Measurements from ENCODE around the gene ATP6V1C2.
"Not testable (repeated sequence)": the region's sequence is repeated elsewhere in the genome, so short reads cannot be mapped to it uniquely, and the experiment has no call there.

ATP6V1C2 gene

GRCh38 chr2:10786240-10786982 is 65.0 kb downstream of the ATP6V1C2 start:
- no peak for DNase-seq (ENCODE audit: low read depth, low spot score)

DNA sequence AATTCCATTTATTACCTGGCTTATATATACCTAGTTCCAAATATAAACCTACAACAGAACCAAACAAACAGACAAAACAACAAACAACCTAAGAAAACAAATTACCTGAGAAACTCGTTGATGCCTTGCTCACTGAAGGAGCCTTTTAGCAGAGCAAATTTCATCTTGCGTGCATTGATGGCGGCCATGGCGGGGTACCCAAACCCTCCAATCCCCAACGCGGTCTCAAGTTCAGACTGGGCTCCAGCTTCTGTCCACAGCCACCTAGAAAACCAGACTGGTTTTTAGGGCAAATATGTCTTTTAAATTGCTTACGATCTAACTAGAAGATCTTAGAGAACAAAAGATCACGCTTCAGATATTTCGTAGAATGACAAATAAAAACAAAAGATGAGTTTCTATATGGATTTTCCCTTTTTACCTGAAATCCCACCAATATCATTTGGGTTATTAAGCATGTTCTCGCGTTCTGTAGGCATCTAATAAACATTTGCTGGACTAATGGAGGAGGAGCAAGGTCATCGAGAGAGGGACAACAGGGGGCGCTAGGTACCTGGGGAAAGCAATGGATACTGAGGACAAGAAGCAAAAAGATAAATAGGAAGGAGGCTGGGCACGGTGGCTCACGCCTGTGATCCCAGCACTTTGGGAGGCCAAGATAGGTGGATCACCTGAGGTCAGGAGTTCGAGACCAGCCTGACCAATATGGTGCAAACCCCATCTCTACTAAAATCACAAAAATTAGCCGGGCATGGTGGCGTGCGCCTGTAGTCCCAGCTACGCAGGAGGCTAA is 65.9 kb downstream of the ATP6V1C2 start:
- no peak for DNase-seq (ENCODE audit: low read depth, low spot score)

- DNase-seq (ENCODE audit: low read depth, low spot score), result no peak
These were observed 67.4 kb downstream of the ATP6V1C2 start for GRCh38 chr2:10788855-10789254.

- no peak for DNase-seq (ENCODE audit: low read depth, low spot score)
These were observed 69.0 kb downstream of the ATP6V1C2 start for GRCh38 chr2:10790228-10790973.

DNA sequence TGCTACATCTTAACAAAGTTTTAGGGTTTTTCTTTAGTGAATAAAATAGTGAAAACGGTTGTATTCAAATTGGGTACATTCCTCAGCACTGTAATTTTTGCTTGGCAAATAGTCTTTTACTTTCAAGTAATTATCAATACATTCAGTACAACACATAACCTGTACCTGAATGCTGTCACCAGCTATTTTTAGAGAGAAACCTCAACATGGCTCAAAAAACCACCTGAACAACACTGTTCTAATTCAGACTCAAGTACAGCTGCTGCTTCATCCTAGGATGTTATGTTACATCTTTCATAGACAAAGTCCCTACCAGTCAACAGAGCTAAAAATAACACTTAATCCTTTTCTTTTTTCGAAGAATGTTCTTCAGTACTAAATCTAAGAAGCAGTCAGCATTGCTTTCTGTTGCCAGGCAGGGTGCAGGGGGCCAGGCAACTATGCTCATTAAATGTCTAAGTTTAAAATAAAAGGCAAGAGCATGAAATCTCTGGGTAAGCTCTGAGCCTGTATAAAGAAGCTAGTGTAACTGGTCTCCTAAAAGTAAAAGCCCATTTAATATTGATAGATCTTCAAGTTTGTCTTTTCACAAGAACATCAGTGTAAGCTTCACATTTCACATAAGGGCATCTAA is 70.7 kb downstream of the ATP6V1C2 start:
- no peak for DNase-seq (ENCODE audit: low read depth, low spot score)

DNA sequence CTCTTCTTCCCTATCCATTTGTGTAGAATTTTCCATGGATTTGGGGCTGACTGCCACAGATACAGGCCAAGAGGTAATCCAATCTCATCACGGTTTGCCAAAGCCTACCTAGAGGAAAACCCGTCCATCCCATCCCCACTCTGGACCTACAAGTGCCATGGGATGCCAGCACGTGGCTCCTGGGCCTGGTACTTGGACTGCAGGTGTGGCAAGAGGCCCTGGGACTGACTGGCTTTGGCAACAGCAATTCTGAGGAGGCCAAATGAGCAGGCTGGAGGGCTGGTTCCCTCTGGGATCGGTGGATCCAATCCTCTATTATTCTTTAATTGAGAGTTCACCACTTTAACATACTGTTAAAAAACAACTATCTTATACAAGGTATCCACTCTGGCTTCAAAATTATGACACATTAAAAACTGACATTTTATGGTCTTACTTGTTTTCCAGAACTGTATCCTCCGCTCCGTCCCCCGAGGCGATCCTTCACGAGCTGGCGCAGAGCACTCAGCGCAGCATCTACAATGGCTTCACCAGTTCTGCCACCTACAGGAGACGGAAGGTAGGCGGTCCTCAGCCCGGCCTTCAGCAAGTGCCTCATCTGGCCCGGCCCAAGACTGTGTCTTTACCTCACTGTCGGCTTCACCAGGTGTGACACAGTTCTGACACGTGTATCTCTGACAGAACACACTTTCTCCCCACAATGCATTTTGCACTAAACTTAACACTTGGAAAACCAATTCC is 71.4 kb downstream of the ATP6V1C2 start:
- no peak for DNase-seq (ENCODE audit: low read depth, low spot score)

DNA sequence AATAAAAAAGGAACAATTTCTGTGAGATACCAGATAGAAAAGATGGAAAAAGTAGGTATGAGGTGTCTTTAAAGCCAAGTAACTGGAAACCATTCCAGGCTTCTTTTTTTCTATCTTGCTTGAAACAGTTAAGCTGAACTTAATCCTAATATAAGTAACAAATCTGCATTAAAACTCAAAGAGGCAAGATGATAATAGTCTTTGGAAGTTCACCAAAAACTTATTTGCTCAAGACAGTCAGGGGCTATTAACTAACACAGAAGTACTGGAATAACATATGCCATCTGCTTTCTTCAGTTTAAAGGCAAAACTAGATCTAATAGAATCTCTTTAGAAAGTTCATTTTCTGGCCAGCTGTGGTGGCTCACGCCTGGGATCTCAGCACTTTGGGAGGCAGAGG is 72.4 kb downstream of the ATP6V1C2 start:
- no peak for DNase-seq (ENCODE audit: low read depth, low spot score)

DNA sequence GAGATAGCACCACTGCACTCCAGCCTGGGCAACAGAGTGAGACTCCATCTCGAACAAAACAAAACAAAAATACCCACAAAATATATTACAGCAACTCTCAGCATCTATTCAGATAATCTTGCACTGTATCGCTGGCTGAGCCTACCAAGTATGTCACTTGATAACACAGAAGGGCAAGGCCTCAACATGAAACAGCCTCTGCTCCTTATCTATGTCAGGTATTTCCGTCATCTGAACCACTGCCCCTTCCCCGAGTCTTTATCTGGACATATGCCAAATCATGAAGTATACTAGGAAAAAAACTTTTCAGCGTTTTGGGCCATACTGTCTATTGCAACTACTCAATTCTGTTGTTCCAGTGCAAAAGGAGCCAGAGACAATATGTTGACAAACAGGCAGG is 73.4 kb downstream of the ATP6V1C2 start:
- DNase-seq (ENCODE audit: low read depth, low spot score), result no peak

GRCh38 chr2:10795508-10796046 is 74.1 kb downstream of the ATP6V1C2 start:
- no peak for DNase-seq (ENCODE audit: low read depth, low spot score)

DNA sequence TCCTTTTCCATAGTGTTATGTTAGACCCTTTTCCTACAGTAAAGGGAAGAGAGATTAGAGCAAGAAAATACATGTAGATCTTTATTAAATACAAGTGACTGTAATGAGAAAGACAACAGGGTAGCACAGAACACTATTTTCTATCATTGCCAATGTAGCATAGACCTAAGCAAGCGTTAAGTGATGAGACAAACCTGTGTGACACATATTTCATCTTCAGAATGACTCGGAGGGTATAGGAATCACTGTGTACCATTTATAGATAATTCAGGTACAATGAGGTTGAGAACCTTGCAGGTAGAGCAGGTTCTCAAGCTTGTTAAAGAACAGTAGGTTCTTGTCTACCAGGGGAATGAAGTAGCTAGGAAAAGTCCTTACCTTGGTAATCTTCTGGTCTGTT is 75.3 kb downstream of the ATP6V1C2 start:
- DNase-seq (ENCODE audit: low read depth, low spot score), result no peak

DNA sequence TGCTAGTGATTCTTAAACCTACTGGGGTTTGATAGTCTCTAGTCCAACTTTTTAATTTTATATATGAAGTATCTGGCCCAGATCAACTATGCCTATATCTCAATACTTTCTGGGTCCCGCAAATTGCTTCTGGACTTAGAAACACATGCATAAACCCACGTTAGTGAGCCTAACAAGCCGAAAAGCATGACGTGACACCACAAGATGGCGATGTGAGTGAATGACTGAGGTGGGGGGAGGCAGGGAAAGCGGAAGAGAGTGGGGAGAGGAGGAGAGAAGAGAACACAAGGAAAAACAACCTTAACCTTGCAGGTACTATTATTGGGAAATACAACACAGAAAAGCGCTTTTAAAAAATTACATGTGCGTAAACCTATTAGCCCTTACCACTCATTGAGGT is 77.4 kb downstream of the ATP6V1C2 start:
- DNase-seq (ENCODE audit: low read depth, low spot score), result no peak

GRCh38 chr2:10800163-10800562 is 78.7 kb downstream of the ATP6V1C2 start:
- no peak for DNase-seq (ENCODE audit: low read depth, low spot score)

- no peak for DNase-seq (ENCODE audit: low read depth, low spot score)
These were observed 81.2 kb downstream of the ATP6V1C2 start for GRCh38 chr2:10802657-10803056.

DNA sequence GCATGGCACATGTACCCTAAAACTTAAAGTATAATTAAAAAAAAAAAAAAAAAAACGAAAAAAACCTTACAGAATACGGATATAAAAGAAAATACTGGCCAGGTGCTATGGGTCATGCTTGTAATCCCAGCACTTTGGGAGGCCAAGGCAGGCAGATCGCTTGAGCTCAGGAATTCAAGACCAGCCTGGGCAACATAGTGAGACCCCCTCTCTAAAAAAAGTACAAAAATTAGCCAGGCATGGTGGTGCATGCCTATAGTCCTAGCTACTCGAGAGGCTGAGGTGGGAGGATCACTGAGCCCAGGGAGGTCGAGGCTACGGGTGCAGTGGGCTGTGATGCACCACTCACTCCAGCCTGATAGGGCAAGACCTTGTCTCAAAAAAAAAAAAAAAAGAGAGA is 84.6 kb downstream of the ATP6V1C2 start:
- DNase-seq (ENCODE audit: low read depth, low spot score), result not testable (repeated sequence)

DNA sequence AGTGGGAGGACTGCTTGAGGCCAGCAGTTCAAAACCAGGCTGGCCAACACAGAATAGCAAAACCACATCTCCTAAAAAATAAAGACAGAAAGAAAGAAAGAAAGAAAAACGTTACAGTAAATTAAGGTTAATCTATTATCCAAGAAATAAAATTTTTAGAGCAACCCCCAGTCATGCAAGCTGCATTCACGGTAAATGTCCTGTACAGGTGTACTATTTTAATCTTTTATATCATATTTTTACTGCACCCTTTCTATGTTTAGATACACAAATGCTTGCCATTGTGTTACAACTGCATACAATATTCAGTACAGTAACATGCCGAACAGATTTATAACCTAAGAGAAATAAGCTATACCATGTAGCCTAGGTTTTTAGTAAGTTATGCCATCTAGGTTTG is 85.1 kb downstream of the ATP6V1C2 start:
- no peak for DNase-seq (ENCODE audit: low read depth, low spot score)

DNA sequence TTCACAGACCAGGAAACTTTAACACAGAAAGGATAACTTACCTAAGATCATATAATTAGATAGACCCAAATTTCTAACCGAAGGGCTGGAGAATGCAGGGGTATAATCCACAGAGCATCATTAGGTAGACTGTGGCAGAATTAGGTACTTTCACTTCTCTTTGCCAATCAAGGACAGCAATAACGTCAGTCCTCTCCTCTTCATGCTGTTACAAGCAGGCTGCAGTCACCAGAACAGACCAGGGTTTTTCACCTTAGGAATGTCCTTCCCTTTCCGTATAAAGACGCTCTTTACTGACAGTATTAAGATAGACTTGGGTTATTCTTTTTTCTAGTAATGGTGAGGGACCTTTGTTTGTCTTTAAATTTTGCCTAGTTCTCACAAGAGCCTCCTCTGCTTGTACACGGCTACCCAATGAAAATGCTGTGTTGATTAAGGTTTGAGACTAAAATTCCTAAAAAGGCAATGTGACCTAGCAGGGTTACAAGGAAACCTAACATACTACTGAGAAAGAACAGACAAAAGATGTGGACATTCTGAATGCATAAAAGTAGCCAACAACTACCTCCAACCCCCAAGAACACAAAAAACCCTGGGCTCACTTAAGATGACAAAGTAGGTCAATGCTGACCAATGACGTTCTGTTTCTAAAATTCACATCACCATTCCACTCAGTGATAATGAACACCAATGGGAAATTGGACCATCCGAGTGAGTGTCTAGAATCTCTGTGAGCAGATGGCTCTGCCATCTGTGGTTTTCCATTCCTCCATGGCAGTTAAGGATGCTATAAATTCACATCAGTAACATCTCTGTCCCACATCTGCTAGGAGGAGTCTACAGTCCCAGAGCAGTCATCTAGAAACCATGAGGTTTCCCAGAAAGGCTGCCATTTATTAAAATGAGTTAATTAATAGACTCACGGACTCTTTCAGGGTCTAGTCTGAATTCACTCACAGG is 89.1 kb downstream of the ATP6V1C2 start:
- no peak for DNase-seq (ENCODE audit: low read depth, low spot score)

DNA sequence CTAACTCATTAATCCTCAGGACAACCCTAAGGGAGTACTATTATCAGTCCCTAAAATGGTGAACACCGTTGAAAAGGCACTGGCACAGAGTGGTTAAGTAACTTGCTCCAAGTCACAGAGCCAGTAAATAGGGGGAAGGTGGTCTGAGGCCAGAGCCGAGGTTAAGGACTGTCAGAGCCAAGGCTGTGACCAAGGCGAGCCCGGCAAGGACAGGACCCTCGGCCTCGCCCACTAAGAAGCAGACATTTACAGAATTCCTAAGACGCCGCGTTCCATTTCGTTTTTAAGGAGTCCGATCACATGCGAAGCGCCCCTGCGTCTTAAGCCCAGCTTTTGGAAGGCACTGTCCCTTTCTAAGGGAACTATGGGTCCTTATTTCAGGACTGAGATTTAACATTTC is 90.1 kb downstream of the ATP6V1C2 start:
- no peak for DNase-seq (ENCODE audit: low read depth, low spot score)

DNA sequence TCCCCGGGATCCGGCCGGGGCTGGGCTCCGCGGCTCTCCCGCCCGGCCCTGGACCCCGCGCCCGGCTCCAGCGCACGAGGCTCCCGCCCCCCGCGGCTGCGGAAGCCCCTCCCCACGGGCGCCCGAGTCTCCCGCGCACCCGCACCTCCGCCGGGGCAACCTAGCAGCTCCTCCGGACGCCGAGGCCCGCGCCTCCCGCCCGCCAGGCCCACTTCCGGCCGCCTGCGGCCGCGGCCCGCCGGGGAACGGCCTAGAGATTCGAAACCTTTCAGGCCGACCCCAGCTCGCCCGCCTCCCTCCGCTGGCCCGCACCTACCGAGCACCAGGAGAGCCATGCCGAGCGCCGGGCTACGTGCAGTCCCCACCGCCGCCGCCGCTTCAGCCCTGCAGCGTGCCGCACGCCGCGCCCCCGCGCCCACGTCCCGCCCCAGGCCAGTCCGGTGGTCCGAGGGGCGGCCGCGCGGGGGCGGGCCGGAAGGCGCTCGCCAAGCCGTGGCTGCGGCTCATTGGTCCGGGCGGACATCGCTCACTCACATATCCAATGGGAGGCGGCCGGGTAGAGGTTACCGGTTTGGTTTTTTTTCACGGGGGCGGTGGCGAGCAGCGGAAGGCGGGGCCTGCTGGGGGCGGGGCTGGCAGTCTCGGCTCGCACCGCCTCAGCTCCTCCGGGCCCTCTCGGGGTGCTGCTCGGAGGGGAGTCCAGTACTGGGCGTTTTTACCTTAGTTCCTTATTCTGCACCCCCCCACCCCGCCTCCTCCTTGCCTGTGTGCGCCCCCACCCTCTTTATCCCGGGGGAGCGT is 91.1 kb downstream of the ATP6V1C2 start, which contains the start of gene PDIA6:
TSS of gene PDIA6 (minus strand) at position 424 of the 801 bp plus-strand sequence. CDS start at position 335, 89 bp downstream.
- DNase-seq (ENCODE audit: low read depth, low spot score), result peak; percentile 87

All from smooth muscle cell of the brain vasculature (primary cell).